Breast epithelium (tissue), 3 donors: ENCODE results near the gene FBXO24.

Experiments used
- POLR2A ChIP-seq: fragments of 450-650 bp; IDR thresholded peaks from one replicate; pipeline ENCODE4 v1.6.1; 2016; ENCODE audit warnings: antibody characterized with exemption, mild to moderate bottlenecking, moderate library complexity
- POLR2AphosphoS5 ChIP-seq, 3 donors: sonication (generic); formaldehyde crosslinking; IDR thresholded peaks; one replicate each; pipeline ENCODE4 v1.6.1; 2017; ENCODE audit warnings: antibody characterized with exemption in 3 of 3
- TF ChIP-seq, protein P1 (sequence below), 3 donors: fragments of 450-650 bp; IDR thresholded peaks; one replicate each; pipeline ENCODE4 v1.5.1; 2016 to 2017; ENCODE audit warnings: antibody characterized with exemption in 3 of 3, mild to moderate bottlenecking in 3 of 3, moderate library complexity in 3 of 3

- TF ChIP-seq, protein P1, sequence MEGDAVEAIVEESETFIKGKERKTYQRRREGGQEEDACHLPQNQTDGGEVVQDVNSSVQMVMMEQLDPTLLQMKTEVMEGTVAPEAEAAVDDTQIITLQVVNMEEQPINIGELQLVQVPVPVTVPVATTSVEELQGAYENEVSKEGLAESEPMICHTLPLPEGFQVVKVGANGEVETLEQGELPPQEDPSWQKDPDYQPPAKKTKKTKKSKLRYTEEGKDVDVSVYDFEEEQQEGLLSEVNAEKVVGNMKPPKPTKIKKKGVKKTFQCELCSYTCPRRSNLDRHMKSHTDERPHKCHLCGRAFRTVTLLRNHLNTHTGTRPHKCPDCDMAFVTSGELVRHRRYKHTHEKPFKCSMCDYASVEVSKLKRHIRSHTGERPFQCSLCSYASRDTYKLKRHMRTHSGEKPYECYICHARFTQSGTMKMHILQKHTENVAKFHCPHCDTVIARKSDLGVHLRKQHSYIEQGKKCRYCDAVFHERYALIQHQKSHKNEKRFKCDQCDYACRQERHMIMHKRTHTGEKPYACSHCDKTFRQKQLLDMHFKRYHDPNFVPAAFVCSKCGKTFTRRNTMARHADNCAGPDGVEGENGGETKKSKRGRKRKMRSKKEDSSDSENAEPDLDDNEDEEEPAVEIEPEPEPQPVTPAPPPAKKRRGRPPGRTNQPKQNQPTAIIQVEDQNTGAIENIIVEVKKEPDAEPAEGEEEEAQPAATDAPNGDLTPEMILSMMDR (IDR thresholded peaks at IDR 0.05), result no peak
- TF ChIP-seq POLR2A (no peak), POLR2AphosphoS5 (IDR thresholded peaks at IDR 0.05) (no peak)
These were observed 33.1 kb upstream of the FBXO24 start for GRCh38 chr7:100553032-100553431.
